ENCODE measurements around the gene BCL2L1. TPM values are rescaled to one million over a fixed set of nuclear protein-coding genes. Genes with fewer than 3 reads are reported as not detected.

BCL2L1 gene
- total RNA-seq, 6 experiments from 2014 or later = 111 to 122 (median 117) TPM

DNA sequence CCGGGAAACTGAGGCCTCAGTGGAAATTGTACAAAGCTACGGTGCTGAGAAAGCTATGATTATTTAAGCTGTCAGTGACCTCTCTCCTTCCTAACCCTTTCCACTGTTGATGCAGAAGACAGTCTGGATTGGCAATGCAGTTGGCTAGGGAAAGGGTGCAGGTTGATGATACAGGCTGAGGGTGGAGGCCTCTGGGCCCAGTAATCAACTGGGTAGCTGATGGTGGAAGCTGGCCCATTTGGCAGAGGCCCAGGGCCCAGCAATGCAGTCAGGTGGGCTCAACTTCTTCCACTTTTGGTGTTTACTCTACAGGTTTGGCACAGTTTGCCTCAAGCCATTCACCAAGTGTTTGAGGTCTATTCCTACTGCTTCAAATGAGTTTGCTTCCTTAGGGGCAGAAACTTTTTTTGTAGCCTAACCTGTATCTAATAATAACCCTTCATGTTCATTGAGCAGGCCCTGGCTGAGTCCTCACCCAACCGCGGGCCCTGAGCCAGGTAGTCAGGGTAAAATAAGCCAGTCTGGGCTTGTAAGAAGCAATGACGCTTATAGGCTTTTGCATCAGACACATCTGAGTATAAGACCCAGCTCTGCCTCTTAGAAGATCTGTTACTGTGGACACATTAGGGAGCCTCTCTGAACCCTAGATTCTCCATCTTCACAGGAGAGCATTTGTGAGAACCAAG lies 12.1 kb downstream of the BCL2L1 start:
- DNase-seq = no peak
- no peaks in the 10 kb centered on the region for H3K9me3 Mint-ChIP-seq
- H3K27me3 Mint-ChIP-seq (ENCODE audit: insufficient read depth) = peaks cover 4% of the 10 kb centered on the region
- peak overlapping the region; percentile 15; the same call in 1 of the 2 replicates for H3K4me3 Mint-ChIP-seq
- H3K4me1 Mint-ChIP-seq (ENCODE audit: low read depth) = peaks cover 76% of the 10 kb centered on the region
- peaks cover 67% of the 10 kb centered on the region for H3K36me3 Mint-ChIP-seq (ENCODE audit: low read depth)
- TF ChIP-seq, protein P1, sequence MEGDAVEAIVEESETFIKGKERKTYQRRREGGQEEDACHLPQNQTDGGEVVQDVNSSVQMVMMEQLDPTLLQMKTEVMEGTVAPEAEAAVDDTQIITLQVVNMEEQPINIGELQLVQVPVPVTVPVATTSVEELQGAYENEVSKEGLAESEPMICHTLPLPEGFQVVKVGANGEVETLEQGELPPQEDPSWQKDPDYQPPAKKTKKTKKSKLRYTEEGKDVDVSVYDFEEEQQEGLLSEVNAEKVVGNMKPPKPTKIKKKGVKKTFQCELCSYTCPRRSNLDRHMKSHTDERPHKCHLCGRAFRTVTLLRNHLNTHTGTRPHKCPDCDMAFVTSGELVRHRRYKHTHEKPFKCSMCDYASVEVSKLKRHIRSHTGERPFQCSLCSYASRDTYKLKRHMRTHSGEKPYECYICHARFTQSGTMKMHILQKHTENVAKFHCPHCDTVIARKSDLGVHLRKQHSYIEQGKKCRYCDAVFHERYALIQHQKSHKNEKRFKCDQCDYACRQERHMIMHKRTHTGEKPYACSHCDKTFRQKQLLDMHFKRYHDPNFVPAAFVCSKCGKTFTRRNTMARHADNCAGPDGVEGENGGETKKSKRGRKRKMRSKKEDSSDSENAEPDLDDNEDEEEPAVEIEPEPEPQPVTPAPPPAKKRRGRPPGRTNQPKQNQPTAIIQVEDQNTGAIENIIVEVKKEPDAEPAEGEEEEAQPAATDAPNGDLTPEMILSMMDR (IDR thresholded peaks at IDR 0.05) = no peak
- peak overlapping the region; percentile 99 for H3K27ac Mint-ChIP-seq

DNA sequence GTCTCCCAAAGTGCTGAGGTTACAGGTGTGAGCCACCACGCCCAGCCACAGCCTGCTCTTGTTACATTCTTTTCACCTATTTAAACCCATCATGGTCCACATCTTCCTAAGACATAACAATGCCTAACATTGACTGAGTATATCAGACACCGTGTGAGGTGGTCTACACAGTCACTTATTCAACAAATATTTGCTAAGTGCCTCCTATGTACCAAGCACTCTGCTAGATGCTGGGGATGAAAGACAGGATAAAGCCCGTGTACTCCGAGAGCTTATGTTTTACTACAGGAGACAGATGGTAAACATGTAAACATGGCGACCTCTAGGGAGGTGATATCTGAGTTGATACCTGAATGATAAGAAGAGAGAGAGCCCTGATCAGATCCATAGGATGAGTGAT lies 12.7 kb downstream of the BCL2L1 start:
- peaks cover 2% of the 10 kb centered on the region; the same call in 1 of the 2 replicates for H3K27me3 Mint-ChIP-seq (ENCODE audit: insufficient read depth)
- H3K36me3 Mint-ChIP-seq (ENCODE audit: low read depth) = peaks cover 65% of the 10 kb centered on the region
- H3K9me3 Mint-ChIP-seq = no peaks in the 10 kb centered on the region
- H3K4me1 Mint-ChIP-seq (ENCODE audit: low read depth) = peaks cover 76% of the 10 kb centered on the region
- peak overlapping the region; percentile 69 for H3K27ac Mint-ChIP-seq
- DNase-seq = no peak
- TF ChIP-seq, protein P1 (IDR thresholded peaks at IDR 0.05) = no peak
- H3K4me3 Mint-ChIP-seq = no peak overlapping the region

DNA sequence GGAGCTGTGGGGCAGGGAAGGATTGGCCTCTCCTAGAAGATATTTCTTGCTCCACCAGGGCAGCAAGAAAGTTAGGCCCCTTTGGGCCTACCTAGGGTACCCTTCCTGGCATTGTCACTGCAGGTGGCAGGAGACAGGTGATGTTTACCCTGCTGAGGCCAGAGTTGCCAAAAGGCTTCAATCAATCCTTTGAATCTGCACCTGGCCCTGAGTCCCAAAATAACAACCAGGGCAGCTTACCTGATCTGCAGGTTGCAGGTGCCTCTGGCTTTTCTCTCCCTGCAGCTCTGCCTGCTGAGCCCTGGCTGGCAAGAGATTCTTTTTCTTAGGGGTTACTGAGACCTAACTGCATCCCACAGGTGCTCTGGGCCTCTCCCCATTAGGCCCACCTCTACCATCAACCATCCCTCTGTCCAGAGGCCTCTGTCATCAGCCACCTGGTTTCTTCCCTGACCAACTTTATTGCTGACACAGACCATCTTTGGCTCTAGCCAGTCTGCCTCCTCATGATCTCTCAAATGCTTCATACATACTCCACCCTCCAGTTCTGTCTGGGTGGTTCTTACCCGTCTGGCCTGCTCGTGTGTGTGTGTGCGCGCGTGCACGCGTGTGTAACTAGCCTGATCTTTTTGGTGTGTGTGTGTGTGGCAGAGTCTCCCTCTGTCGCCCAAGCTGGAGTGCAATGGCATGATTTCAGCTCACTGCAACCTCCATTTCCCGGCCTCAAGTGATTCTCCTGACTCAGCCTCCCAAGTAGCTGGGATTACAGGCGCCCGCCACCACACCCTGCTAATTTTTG lies 13.7 kb downstream of the BCL2L1 start:
- peak overlapping the region; percentile 53 for H3K27ac Mint-ChIP-seq
- peaks cover 58% of the 10 kb centered on the region for H3K36me3 Mint-ChIP-seq (ENCODE audit: low read depth)
- H3K9me3 Mint-ChIP-seq = no peaks in the 10 kb centered on the region

DNA sequence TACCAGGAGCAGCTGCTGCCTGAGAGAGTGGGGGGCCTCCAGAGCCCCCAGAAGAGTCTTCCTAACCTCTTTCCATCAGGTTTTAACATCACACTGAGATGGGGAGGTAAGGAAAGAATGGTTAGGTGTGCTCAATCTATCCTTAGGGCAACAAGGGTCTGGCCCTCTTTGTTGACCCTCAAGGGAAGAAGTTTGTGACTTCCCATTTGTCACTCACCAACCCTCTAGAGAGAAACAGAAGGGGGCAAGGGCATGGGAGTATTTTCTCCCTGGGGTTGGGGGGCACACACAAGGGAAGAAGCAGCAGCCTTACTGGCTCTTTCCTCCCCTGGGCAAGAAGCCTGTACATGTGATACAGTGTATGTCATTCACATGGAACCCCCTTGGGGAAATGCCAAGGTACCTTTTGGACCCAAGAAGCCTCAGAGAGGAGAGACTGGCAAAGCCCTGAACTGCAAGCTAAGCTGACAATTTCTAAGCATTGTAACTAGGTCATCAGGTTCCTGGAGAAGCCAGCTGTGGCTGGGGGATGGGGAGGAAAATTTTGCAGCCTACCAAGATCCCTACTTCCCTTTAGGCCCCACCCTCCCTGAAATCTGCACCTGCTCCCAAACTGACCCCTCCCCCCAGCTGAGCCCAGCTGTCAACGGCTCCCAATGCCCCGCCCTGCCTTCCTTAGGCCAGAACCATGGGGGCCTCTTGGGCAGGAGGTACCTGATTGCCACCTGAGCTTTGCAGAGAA lies 14.5 kb downstream of the BCL2L1 start:
- H3K27ac Mint-ChIP-seq = peak overlapping the region; percentile 26; the same call in 1 of the 2 replicates
- no peak overlapping the region for H3K4me3 Mint-ChIP-seq
- peaks cover 68% of the 10 kb centered on the region for H3K4me1 Mint-ChIP-seq (ENCODE audit: low read depth)
- H3K36me3 Mint-ChIP-seq (ENCODE audit: low read depth) = peaks cover 50% of the 10 kb centered on the region
- peaks cover 2% of the 10 kb centered on the region; the same call in 1 of the 2 replicates for H3K27me3 Mint-ChIP-seq (ENCODE audit: insufficient read depth)
- no peaks in the 10 kb centered on the region for H3K9me3 Mint-ChIP-seq
- DNase-seq = no peak
- TF ChIP-seq, protein P1 (IDR thresholded peaks at IDR 0.05) = no peak

More for the DNA sequence above, 13.7 kb downstream of the BCL2L1 start:
- Mint-ChIP-seq H3K4me1 (ENCODE audit: low read depth) (peaks cover 76% of the 10 kb centered on the region), H3K27me3 (ENCODE audit: insufficient read depth) (peaks cover 2% of the 10 kb centered on the region; the same call in 1 of the 2 replicates), H3K4me3 (no peak overlapping the region)
- TF ChIP-seq, protein P1 (IDR thresholded peaks at IDR 0.05) = no peak
- DNase-seq = no peak

DNA sequence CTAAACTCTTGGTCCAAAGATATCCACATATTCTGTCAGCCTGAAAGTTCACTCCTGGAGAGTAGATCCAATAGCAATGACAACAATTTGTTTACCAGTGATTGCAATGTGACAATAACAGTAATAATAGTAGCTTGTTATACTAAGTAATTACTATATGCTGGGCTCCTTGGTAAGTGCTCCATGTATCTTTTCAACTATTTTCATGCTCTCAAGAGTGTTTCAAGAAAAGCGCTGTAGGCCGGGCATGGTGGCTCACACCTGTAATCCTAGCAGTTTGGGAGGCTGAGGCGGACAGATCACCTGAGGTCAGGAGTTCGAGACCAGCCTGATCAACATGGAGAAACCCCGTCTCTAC lies 15.4 kb downstream of the BCL2L1 start:
- H3K36me3 Mint-ChIP-seq (ENCODE audit: low read depth) = peaks cover 44% of the 10 kb centered on the region
- TF ChIP-seq, protein P1 (IDR thresholded peaks at IDR 0.05) = no peak
- no peak overlapping the region for H3K27ac Mint-ChIP-seq
- H3K27me3 Mint-ChIP-seq (ENCODE audit: insufficient read depth) = peaks cover 2% of the 10 kb centered on the region; the same call in 1 of the 2 replicates
- peaks cover 60% of the 10 kb centered on the region for H3K4me1 Mint-ChIP-seq (ENCODE audit: low read depth)
- DNase-seq = no peak
- no peak overlapping the region for H3K4me3 Mint-ChIP-seq
- no peaks in the 10 kb centered on the region for H3K9me3 Mint-ChIP-seq

Data from HFFc6 (cell line).